GM12891 (cell line): ENCODE data around the gene FXR2.
"Not testable (repeated sequence)": the region's sequence is repeated elsewhere in the genome, so short reads cannot be mapped to it uniquely, and the experiment has no call there.

Source experiments
- DNase-seq: peaks from one replicate; pipeline ENCODE4 v3.0.0; 2011; ENCODE audit warnings: low spot score; ENCODE audit not compliant: insufficient read length
- FAIRE-seq: peaks from 2 replicates; lab custom pipeline; 2011; peaks lifted over from hg19 to GRCh38; lab: Jason Lieb, UNC
- PAX5 ChIP-seq: IDR thresholded peaks from 2 replicates; pipeline ENCODE4 v1.6.1; 2011; ENCODE audit warnings: low read length, moderate library complexity, mild to moderate bottlenecking; ENCODE audit not compliant: insufficient read depth, severe bottlenecking
- POLR2A ChIP-seq: IDR thresholded peaks from 2 replicates; pipeline ENCODE4 v1.6.1; 2011; ENCODE audit warnings: low read depth, low read length, control low read depth
- POLR2AphosphoS5 ChIP-seq: IDR thresholded peaks from 2 replicates; pipeline ENCODE4 v1.6.1; 2011; ENCODE audit warnings: low read depth, low read length, control low read depth
- POU2F2 ChIP-seq: IDR thresholded peaks from 2 replicates; pipeline ENCODE4 v1.6.1; 2011; ENCODE audit warnings: low read depth, mild to moderate bottlenecking, control low read depth, low read length, moderate library complexity
- SPI1 ChIP-seq: IDR thresholded peaks from 2 replicates; pipeline ENCODE4 v1.6.1; 2011; ENCODE audit warnings: low read depth, low read length, control low read depth
- TAF1 ChIP-seq: IDR thresholded peaks from 2 replicates; pipeline ENCODE4 v1.6.1; 2011; ENCODE audit warnings: low read depth, low read length, control low read depth

Gene FXR2

GRCh38 chr17:7612294-7612640, 2.4 kb downstream of the FXR2 start:
- TF ChIP-seq POU2F2 (no peak), PAX5 (no peak), SPI1 (no peak), TAF1 (no peak), POLR2A (no peak), POLR2AphosphoS5 (no peak)
- no peak for DNase-seq
- no peak for FAIRE-seq

GRCh38 chr17:7611635-7612293, 2.9 kb downstream of the FXR2 start:
- no peak for DNase-seq
- TF ChIP-seq POU2F2 (no peak), PAX5 (no peak), POLR2AphosphoS5 (no peak), POLR2A (no peak), TAF1 (no peak)
- no peak for FAIRE-seq

- FAIRE-seq: no peak
- TF ChIP-seq SPI1: no peak
- no peak for TF ChIP-seq PAX5
- no peak for TF ChIP-seq POU2F2
- no peak for TF ChIP-seq TAF1
- TF ChIP-seq POLR2AphosphoS5: no peak
- no peak for TF ChIP-seq POLR2A
- DNase-seq: no peak
These were observed 4.1 kb downstream of the FXR2 start for GRCh38 chr17:7610641-7611040.

GRCh38 chr17:7606280-7606679, 8.4 kb downstream of the FXR2 start:
- no peak for DNase-seq
- no peak for FAIRE-seq
- TF ChIP-seq POU2F2 (no peak), POLR2AphosphoS5 (no peak), POLR2A (no peak), TAF1 (no peak), PAX5 (no peak), SPI1 (no peak)

- not testable (repeated sequence) for DNase-seq, FAIRE-seq
These were observed 17.1 kb downstream of the FXR2 start for GRCh38 chr17:7597561-7597960.

GRCh38 chr17:7593296-7593695, 21.4 kb downstream of the FXR2 start:
- no peak for FAIRE-seq
- DNase-seq: no peak
- no peak for TF ChIP-seq POU2F2
- no peak for TF ChIP-seq POLR2A
- TF ChIP-seq SPI1: no peak
- no peak for TF ChIP-seq PAX5

- DNase-seq (no peak), FAIRE-seq (no peak)
- TF ChIP-seq TAF1 (no peak), POLR2A (no peak), POLR2AphosphoS5 (no peak), POU2F2 (no peak), SPI1 (no peak), PAX5 (no peak)
These were observed 22.2 kb downstream of the FXR2 start for GRCh38 chr17:7592422-7593021.

- TF ChIP-seq SPI1 (no peak), POU2F2 (peak; percentile 22; the same call in 1 of the 2 replicates), POLR2A (peak; percentile 59; the same call in 1 of the 2 replicates), PAX5 (no peak), POLR2AphosphoS5 (no peak), TAF1 (no peak)
- DNase-seq (no peak), FAIRE-seq (no peak)
These were observed 23.1 kb downstream of the FXR2 start for GRCh38 chr17:7591596-7591995.

GRCh38 chr17:7590743-7591142, 24.0 kb downstream of the FXR2 start:
- TF ChIP-seq PAX5: no peak
- no peak for TF ChIP-seq POU2F2
- no peak for TF ChIP-seq POLR2A
- no peak for TF ChIP-seq TAF1
- TF ChIP-seq SPI1: no peak
- no peak for TF ChIP-seq POLR2AphosphoS5
- FAIRE-seq: no peak
- no peak for DNase-seq

GRCh38 chr17:7589891-7590691, 24.6 kb downstream of the FXR2 start, which contains the start of gene SOX15:
Gene SOX15 (minus strand): TSS chr17:7590094. CDS start chr17:7589676, 418 bp downstream.
- FAIRE-seq: no peak

More at GRCh38 chr17:7589891-7590691, 24.6 kb downstream of the FXR2 start, which contains the start of gene SOX15:
- 0 out of 2 replicates have a peak, but pooled peaks have one; percentile 5 for TF ChIP-seq POLR2AphosphoS5
- no peak for TF ChIP-seq TAF1
- no peak for DNase-seq
